DMS153 (cell line): ENCODE results near the gene DIDO1.
"Not testable (repeated sequence)": the region's sequence is repeated elsewhere in the genome, so short reads cannot be mapped to it uniquely, and the experiment has no call there.

ENCODE experiments used
- DNase-seq: peaks from one replicate; lab custom pipeline; 2025; lab: John Stamatoyannopoulos, UW

The DIDO1 gene

DNA sequence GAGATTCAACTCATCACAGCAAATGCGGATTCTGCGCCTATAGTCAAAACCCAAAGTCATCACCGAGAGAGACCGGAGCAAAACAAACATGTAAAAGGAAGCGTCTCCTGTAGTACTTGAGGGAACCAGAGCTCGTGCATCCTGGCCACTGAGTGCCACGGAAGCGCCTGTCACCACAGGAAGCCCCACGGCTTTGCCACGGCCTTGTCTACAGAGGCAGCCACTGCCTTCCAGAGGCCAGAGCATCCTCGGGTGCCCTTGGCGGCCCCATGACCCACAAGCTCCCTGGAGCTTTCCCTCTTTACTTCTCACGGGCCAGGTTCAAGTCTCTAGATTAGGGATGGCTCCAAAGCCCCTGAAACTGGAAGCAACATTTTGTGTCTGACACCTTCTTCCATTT is 72.2 kb downstream of the DIDO1 start:
- no peak for DNase-seq

DNA sequence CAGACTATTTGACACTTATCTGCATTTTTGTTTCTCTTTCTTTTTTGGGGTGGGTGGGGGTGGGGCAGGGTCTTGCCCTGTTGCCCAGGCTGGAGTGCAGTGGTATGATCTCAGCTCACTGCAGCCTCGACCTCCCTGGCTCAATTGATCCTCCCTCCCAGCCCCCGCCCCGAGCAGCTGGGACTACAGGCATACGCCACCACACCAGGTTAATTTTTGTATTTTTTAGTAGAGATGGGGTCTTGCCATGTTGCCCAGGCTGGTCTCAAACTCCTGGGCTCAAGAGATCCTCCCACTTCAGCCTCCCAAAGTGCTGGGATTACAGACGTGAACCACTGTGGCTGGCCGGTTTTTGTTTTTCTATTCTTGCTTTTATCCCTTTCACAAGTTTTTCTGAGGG is 73.0 kb downstream of the DIDO1 start:
- not testable (repeated sequence) for DNase-seq

DNA sequence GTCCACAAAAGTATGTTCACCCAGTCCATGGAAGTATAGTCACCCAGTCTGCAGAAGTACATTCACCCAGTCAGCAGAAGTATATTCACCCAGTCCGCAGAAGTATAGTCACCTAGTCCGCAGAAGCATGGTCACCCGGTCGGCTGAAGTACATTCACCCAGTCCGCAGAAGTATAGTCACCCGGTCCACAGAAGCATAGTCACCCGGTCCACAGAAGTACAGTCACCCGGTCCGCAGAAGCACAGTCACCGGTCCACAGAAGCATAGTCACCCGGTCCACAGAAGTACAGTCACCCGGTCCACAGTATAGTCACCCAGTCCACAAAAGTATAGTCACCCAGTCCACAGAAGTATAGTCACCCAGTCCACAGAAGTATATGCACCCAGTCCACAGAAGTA is 73.5 kb downstream of the DIDO1 start:
- no peak for DNase-seq

GRCh38 chr20:62852196-62852595 is 74.1 kb downstream of the DIDO1 start:
- no peak for DNase-seq

DNA sequence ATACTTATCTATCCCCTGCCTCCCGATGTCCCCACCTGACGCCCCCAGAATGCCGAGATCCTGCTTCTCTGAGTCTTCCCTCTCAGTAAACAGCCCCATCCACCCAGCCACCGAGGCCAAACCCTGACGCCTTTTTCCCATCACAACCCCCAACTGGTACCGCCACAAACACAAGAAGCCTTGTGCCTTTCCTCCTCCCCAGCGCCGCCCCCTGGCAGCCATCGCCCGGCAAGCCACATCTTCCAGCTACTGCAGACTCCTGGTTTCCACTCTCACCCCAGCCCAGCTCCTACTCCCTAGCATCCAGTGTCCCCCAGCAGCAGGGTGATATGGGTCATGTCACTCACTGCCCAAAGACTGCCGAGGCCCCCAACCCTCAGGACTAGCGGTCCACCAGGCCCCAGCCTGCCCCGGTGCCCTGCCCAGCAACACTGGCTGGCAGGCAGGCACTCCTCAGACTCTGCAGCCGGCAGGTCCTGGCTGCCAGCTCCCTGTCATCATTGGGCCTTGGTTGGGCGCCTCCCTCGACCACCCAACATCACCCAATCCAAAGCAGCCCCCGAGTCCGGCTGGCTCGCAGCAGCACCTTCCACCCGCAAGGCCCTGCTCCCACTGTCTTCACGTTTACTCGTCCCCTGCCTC is 75.9 kb downstream of the DIDO1 start:
- DNase-seq, result no peak

- DNase-seq, result no peak
These were observed 76.9 kb downstream of the DIDO1 start for GRCh38 chr20:62849431-62849830.

DNA sequence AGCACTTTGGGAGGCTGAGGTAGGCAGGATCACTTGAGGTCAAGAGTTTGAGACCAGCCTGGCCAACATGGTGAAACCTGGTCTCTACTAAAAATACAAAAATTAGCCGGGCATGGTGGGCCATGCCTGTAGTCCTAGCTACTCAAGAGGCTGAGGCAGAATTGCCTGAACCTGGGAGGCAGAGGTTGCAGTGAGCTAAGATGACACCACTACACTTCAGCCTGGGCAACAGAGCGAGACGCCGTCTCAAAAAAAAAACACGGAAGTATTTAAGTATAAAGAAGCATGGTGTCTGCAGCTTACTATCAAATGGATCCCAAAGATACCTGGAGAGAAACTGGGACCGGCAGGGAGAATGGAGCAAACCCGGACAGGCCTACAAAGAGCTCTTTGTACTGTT is 77.4 kb downstream of the DIDO1 start:
- not testable (repeated sequence) for DNase-seq

DNA sequence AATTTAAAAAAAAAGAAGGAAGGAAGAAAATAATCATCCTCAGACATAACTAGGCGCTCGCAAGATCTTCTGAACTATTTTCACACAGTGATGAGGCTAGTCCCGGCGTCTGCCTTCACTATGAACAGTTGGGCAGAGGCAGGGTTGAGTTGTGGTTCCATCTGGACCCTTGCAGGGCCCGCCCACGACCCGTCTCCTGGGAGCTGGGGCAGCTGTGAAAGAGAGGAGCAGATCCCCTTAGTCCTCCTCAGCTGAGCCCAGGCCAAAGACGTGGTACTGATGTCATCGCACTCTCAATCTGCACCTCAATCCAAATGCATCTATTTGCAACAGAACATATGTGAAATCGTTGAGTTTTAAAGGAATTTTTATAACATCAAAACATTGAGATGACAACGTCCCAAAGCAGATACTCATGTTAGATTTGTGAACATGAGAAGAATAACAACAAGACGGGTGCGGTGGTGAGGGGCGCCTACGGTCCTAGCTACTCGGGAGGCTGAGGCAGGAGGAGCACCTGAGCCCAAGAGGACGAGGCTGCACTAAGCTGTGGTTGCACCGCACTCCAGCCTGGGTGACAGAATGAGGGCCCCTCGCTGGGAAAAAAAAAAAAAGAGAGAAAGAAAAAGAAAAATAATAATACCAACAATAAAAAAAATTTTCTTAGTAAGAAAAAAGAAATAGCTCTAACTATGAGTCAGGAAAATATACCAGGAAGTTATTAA is 80.0 kb downstream of the DIDO1 start:
- no peak for DNase-seq

DNA sequence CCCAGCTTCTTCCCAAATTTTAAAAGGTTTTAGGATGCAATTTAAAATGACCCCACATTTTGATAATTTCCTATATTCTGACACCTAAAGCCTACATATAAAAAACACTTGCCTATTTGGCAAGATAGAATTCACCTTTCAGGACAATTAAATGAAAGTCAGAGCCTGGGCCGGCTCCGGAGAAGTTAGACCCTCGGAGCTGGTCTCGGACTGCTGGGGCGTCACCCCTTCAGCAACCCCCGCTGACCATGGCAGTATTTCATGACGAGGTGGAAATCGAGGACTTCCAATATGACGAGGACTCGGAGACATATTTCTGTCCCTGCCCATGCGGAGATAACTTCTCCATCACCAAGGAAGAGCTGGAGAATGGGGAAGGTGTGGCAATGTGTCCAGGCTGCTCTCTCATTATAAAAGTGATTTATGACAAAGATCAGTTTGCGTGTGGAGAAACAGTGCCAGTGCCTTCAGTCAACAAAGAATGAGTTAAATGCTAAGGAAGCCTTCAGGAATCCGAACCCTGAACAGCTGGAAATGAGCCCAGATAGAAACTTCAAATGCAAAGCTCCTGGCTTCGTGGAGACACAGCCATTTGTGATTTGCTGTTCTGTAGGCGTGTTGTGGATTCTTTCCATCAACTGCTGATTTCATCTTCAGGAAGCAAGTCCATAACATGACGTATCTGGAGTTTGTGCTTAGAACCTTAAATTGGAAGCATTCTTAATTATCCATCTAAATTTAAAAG is 80.7 kb downstream of the DIDO1 start:
- no peak for DNase-seq

DNA sequence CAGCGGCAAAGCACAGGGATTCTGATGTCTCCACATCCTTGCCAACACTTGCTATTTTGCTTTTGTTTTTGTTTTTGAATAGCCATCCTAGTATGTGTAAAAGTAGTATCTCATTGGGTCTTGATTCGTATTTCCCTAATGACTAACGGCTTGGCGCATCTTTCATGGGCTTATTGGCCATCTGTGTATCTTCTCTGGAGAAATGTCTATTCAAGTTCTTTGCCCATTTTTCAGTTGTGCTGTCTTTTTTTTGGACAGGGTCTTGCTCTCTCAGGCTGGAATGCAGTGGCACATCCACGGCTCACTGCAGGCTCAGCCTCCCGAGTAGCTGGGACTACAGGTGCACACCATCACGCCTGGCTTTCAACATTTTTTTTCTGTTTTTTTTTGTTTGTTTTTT is 82.1 kb downstream of the DIDO1 start:
- no peak for DNase-seq

- DNase-seq, result no peak
These were observed 82.6 kb downstream of the DIDO1 start for GRCh38 chr20:62843656-62844055.

- no peak for DNase-seq
These were observed 84.5 kb downstream of the DIDO1 start for GRCh38 chr20:62841705-62842212.

DNA sequence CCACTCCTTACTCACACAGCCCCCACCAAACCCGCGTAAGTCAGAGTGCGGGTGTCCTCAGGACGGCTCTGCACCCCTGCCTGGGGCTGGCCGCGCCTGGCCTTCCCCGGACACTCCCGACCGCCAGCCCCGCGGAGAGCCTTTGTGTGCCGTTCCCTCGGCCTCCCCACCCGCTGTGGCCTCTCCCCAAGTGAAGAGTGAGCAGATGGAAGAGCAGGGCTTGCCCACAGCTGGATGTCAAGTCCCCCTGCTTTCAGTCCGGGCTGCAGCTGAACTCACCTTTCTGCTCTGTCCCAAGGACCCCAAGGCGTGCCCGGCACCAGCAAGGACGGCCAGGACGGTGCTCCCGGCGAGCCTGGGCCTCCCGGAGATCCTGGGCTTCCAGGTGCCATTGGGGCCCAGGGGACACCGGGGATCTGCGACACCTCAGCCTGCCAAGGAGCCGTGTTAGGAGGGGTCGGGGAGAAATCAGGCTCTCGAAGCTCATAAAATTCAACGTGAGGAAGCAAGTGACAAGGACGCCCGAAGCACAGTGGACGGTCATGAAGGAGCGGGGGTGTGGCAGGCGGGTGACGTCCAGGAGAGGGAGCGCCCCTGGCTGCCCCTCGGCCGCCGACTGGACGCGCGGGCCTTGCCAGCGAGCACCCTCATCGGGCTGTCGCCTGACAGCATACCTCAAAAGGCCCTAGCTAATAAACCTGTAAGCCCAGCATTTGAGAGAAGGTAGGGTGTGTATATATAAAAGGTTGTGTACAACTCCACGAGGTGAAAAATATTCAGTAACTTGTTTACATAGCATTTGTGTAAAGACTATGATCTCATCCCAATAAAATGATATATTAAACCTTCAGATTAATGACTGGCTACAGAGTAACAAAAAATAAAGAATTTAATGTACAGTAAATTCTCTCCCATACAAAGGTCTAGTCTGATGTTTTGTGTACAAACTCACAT is 85.8 kb downstream of the DIDO1 start:
- DNase-seq, result no peak

DNA sequence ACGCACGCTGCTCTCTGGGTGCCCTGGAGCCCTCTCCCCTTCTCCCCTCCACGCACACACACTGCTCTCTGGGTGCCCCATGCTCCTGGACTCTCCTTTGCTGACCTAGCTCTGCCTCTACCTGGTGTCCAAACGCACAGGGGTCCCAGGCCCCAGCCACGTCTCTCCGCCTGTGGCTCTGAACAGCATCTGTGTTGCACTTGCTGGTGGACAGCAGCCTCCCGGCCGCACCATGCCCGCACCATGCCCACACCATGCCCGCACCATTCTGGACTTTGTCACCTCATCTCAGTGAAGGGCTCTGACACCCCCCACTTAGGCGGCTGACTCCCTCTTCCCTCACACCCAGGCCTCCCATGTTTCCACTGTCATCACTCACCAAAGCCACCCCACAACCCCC is 86.5 kb downstream of the DIDO1 start:
- no peak for DNase-seq

DNA sequence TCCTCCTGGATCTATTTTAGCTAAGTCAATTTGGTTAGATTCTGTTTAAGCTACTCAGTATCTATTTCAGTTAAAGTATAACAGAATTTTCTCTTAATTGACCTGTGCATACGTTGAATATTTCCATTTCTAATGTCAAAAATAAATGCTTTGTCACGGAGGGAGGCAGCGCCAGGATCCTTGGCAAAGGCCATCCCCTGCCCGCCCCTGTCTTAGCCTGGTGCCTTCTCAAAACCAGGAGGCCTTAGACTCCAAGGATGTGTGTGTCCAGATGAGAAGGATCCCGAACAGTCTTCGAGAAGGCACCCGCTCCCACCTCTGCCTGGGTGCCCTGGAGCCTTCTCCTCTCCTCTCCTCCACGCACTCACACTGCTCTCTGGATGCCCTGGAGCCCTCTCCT is 87.0 kb downstream of the DIDO1 start:
- no peak for DNase-seq

- peak; percentile 48 for DNase-seq
These were observed 88.0 kb downstream of the DIDO1 start for GRCh38 chr20:62838128-62838891.

DNA sequence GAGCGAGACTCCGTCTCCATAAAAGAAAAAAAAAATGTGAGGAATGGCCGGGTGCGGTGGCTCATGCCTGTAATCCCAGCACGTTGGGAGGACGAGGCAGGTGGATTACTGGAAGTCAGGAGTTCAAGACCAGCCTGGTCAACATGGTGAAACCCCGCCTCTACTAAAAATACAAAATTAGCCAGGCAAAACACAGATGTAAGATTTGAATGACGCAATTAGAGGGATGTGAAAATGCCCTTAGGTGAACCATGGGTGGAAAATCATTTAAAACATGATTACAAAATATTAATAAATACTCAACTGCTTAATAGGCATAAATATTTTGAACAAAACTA is 88.5 kb downstream of the DIDO1 start:
- no peak for DNase-seq

DNA sequence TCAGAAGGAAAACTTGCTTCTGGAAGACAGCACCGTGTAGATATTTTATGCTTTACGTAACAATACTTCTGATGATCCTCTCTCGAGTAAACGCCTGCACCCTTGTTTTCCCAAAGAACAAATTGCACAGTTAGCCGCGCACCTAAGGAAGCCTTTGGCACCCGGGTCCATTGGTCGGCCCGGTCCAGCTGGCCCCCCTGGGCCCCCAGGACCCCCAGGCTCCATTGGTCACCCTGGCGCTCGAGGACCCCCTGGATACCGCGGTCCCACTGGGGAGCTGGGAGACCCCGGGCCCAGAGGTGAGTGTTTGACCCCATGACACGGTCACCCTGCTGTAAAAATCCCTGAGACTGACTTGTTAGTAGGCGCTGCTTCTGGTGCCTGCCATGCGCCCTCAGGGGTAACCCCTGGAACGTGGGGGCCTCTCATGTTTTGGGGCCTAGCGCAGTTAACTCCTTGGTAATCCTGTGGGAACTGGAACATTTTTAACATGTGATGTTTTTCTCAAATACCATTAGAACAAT is 89.3 kb downstream of the DIDO1 start:
- no peak for DNase-seq

DNA sequence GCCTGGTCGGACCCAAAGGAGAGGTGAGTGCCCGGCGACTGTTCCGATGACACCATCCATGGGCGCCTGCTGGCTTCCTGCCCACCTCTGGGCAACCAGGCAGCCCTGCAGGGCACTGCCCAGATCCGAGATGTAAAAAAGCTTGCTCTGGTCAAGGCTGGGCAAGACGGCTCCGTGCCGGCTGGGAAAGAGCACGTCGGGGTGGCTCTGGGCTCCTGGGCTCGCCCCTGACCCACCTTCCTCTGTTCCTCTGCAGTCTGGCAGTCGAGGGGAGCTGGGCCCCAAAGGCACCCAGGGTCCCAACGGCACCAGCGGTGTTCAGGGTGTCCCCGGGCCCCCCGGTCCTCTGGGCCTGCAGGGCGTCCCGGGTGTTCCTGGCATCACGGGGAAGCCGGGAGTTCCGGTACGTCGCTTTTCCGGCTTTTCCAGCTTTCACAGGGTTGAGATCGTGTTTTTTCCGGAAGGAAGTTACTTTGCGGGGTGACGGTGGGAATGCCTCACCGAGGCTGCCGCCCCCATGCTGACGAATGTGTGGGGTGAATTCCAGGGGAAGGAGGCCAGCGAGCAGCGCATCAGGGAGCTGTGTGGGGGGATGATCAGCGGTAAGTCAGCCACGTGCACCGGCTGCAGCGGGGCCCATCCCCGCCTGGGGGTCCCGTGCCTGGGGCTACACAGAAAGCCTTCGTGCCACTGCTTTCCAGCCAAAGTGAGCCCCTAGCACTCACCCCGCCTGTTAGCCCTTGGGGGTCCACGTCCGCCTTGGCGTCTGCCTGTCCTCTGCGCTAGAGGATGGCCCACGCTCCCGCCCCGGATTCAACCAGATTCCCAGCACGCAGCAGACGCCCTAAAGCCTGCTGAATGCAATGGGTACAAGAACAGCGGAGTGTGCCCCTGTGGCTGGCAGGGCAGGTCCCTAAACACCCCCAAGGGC is 90.1 kb downstream of the DIDO1 start:
- DNase-seq, result no peak
